Activated naive CD4-positive, alpha-beta T cell (primary cell): ENCODE measurements around the gene SLX4IP.

ENCODE experiments used
- DNase-seq, 4 experiments: peaks; one replicate each; lab custom pipeline; 2025; lab: John Stamatoyannopoulos, UW

Gene SLX4IP

GRCh38 chr20:10635476-10636208 lies 200.5 kb downstream of the SLX4IP start:
- no peak for DNase-seq

GRCh38 chr20:10636326-10636818 lies 201.3 kb downstream of the SLX4IP start:
- DNase-seq = no peak

DNA sequence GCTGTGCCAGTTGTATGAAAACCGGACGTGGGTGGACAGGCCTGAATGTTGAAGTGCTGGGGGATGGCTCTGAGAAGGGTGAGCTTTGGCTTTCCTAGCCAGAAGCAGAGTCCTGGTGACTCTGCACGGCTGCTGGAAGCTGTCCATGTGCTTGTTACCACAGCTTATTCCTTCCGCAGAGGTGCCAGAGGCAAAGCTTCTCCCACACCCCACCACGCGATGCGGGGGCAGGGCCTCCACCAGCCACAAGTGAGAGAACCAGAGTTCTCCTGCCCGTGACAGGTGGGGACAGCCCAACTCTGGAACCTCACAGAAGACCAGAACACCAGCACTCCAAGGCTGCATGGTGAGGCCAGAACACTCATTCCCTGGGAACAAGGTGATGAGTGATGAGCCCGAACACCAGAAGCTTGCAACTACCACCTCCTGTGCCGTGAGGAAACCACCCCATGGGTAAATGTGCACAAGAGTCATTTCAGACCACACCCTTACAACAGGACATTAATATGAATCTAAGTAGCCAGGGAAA lies 202.0 kb downstream of the SLX4IP start:
- DNase-seq = no peak

DNA sequence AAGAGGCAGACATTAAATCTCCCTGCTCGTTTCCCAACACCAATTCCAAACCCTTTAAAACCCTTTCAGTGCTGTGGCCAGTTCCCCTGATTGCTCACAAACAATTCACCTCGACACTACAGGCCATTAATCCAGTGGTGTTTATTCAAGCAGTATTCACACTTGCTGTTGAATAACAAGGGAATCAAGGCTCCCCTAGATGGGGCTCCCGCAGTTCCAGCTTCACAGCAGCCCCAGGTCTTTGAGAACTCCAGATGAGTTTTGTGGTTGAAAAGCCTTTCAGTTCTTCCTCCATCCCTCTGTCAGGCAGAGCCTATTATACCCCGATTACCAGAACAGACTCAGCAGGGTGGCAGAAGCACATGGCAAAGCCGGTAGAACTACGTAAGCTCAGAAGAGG lies 202.5 kb downstream of the SLX4IP start:
- DNase-seq = no peak

- no peak for DNase-seq
Measured at GRCh38 chr20:10639077-10639736, 204.1 kb downstream of the SLX4IP start.

- DNase-seq = no peak
Measured at GRCh38 chr20:10639737-10640556, 204.8 kb downstream of the SLX4IP start.

DNA sequence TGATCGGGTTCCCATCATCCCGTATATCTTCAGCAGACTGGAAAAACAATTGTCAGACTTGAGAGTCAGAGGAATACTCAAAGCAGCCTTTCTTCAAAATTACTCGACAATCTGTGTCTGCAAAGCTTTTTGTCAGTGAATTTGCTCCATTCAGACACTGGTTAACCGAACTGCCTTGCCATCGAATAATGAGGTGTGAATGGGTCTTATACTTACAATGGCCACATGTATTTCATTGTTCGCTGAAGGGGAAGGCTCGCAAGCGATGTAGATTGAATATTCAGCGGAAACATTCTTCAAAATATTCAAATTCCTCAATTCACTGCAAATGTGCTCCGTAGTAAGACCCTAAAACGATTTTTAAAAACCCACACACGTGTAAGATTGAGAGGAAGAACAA lies 205.8 kb downstream of the SLX4IP start:
- no peak for DNase-seq

DNA sequence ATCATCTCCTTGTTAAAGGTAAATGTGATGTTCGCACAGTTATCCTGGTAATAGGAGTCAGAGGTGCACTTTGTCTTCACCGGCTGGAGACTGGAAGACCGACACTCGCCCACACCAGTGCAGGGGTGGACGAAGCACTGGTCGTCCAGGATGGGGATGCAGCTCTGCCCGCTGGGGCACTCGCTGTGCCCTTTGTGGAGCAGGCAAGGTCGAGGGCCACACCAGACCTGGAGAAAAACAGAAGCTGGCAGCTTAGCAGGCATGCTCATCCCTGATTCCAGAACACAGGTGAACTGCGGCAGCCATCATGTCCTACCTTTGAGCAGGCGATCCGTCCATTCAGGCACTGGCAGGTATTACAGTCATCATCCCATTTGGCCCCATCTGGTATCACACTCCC lies 206.4 kb downstream of the SLX4IP start:
- DNase-seq = no peak

- DNase-seq = no peak
Measured at GRCh38 chr20:10641893-10642292, 206.8 kb downstream of the SLX4IP start.

DNA sequence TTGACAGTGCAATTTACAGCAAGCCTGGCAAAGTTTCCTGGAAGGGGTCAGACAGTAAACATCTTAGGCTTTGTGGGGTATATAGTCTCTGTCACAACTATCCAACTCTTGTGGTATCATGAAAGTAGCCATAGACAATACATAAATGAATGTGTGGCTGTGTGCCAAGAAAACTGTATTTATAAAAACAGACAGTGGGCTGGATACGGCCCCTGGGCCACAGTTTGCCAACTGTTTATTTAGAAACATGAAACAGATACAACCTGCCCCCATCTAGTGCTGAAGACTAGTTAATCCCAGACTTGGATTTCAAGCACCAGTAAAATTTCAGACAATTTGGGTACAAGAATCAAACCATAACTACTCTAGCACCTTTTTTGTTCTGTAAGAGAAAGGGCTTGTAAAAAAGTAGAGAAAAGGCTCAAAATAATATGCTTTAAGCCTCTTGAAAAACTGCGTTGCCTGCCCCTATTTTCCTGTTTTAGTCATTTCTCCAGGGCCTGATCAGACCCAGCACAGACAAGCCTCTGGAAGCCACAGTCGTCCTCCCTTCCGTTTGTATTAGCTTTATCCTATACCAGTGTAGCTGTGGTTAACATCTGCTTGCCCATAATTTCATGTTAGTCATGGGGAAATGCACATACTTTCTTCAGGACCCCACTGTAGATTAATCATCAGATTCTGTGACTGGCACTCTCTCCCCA lies 207.9 kb downstream of the SLX4IP start:
- DNase-seq = no peak

GRCh38 chr20:10643560-10643873 lies 208.4 kb downstream of the SLX4IP start:
- no peak for DNase-seq

DNA sequence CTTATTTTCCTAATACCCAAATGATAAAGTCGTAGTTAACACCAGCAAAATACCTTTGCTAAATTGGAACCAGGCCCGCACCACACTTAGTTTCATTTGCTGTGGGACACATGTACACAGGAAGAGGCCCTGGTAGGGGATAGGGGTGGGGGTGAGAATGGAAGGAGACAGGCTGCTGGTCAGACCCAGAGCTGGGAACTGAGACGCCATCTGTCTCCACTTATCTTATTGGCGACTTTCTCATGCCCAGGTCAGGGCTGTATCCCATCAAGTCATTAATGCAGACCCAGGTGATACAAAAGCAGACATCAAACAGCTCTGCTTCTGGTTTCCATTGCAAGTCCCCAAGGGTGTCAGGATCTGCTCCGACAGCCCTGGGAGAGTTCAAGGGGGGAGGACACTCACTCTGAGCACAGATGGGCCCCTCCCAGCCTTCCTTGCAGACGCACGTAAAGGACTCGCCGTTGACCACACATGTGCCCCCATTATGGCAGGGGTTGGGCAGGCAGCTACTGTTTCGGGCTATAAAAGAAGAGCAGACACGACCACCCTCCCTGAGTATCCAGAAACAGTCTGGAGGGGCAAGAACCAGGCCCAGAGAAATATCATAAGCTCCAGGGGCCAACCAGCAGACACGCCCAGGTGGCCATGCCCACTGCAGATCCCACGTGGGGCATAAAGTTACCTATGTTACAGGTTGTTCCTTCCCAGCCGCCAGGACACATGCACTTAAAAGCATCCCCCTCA lies 209.5 kb downstream of the SLX4IP start:
- no peak for DNase-seq

GRCh38 chr20:10645205-10645570 lies 210.1 kb downstream of the SLX4IP start:
- DNase-seq = no peak

GRCh38 chr20:10646006-10646405 lies 210.9 kb downstream of the SLX4IP start:
- DNase-seq = no peak

GRCh38 chr20:10646886-10647420 lies 211.8 kb downstream of the SLX4IP start:
- DNase-seq = no peak

DNA sequence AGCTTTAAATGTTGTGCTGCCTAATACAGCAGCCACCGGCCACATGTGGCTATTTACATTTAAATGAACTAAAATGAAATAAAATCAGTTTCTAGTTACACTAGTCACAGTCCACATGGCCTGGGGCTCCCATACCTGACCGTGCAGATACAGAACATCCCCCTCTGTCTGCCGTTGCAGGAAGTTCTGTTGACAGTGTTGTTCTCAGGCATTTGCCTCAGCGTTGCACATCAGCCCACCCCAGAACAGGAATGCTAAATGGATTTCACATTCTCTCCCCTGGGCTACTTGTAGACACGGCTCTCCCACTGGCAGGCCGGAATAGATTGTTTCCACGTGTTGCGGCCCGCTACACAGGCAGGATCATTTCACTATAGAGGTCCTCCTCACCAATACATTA lies 212.4 kb downstream of the SLX4IP start:
- no peak for DNase-seq

GRCh38 chr20:10647909-10648308 lies 212.8 kb downstream of the SLX4IP start:
- DNase-seq = no peak

DNA sequence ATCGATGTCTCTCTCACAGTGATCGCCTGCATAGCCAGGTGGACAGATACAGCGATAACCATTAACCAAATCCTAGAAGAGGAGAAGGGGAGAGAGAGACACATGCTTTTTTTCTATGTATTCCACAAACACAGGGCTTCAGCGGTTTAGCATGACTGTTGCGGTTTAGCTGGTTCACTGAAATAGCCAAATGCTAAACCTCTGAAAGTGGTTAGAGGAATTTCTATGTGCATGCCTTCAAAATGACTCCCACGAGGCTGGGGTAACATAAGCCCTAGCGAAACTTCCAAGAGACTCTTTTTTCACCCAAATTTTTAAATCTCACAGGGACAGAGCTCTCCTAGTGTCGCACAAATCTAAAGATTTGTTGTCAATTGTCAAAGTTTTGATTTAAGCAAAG lies 213.5 kb downstream of the SLX4IP start:
- no peak for DNase-seq

DNA sequence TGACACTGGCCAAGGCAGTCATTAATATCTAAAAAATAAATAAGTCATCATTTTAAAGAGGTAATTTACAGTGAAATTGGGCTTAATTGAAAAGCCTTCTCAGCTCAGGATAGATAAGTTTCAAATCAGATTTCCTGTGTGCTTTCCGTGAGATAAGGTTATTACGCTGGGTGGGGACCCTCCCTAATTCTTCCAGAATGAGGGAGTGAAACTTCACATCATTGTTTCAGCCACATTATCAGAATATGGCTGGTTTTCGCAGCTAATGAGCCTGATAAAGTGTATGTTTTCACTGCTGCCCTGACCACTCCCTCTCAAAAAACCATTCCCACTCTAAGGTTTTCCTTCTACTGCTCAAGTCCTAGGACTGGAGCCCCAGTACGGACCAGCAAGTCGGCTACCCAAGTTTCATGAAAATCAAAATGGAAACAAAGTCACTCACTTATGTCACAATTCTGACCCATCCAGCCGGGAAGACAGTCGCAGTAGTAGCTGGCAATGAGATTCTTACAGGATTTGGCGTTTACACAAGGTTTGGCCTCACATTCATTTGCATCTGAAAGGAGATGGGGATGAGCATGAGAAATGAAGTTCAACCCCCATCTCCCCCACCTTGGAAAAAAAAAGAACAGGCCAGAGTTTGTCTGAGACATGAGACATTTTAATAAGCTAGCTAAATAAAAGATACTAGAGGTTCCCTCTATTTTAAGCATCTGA lies 214.1 kb downstream of the SLX4IP start:
- DNase-seq = no peak

DNA sequence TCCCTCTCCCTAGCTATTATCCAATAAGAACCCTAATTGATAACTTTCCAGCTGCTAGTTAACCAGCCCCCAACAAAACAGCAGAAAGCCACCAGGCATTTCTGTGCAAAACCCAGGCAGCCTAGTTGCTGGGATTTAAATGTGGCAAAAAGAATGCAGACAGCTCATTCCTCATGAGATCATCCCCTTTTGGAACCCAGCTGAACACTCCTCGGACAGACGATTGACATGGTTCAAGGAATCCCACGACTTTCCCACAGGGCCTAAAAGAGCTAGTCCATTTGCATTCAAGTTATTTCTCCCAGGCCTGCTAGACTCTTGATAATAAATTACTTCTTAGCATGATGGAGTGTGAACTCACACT lies 214.7 kb downstream of the SLX4IP start:
- DNase-seq = no peak
